H9 (cell line): ENCODE data around the gene WDR20. TPM values are rescaled to one million over a fixed set of nuclear protein-coding genes. Genes with fewer than 3 reads are reported as not detected.
A peak's percentile ranks its signal among the peaks of the same experiment; 100 is the strongest.

ENCODE experiments used
- DNase-seq: peaks from one replicate; pipeline ENCODE4 v3.0.0-alpha.2; 2017
- H2AFZ ChIP-seq: one replicate; pipeline ENCODE4 v1.6.1; 2013; ENCODE audit warnings: mild to moderate bottlenecking, low read length, control low read depth, moderate library complexity
- H2AK5ac ChIP-seq: 2 replicates; pipeline ENCODE4 v1.6.1; 2013; ENCODE audit warnings: low read length, control low read depth, mixed read lengths; ENCODE audit not compliant: insufficient read length
- H2BK120ac ChIP-seq: one replicate; pipeline ENCODE4 v1.6.1; 2013; ENCODE audit warnings: low read depth, mild to moderate bottlenecking, low read length, control low read depth, inconsistent platforms; ENCODE audit not compliant: poor library complexity, severe bottlenecking
- H2BK12ac ChIP-seq: 2 replicates; pipeline ENCODE4 v1.6.1; 2013; ENCODE audit warnings: low read length, control low read depth, mixed read lengths, low read depth; ENCODE audit not compliant: insufficient read length
- H2BK15ac ChIP-seq: 2 replicates; pipeline ENCODE4 v1.6.1; 2013; ENCODE audit warnings: low read depth, low read length, control low read depth
- H2BK20ac ChIP-seq: one replicate; pipeline ENCODE4 v1.6.1; 2013; ENCODE audit warnings: low read depth, mild to moderate bottlenecking, low read length, control low read depth, inconsistent platforms; ENCODE audit not compliant: poor library complexity, severe bottlenecking
- H2BK5ac ChIP-seq: 2 replicates; pipeline ENCODE4 v1.6.1; 2013; ENCODE audit warnings: low read length, control low read depth, mixed read lengths; ENCODE audit not compliant: insufficient read length
- H3K14ac ChIP-seq: 2 replicates; pipeline ENCODE4 v1.6.1; 2013; ENCODE audit warnings: low read length, control low read depth; ENCODE audit not compliant: insufficient read depth
- H3K18ac ChIP-seq: 2 replicates; pipeline ENCODE4 v1.6.1; 2013; ENCODE audit warnings: low read depth, mild to moderate bottlenecking, mixed read lengths, low read length, control low read depth; ENCODE audit not compliant: insufficient read length
- H3K23ac ChIP-seq: 2 replicates; pipeline ENCODE4 v1.6.1; 2013; ENCODE audit warnings: low read length, control low read depth, mixed read lengths, low read depth; ENCODE audit not compliant: insufficient read length
- H3K23me2 ChIP-seq: 2 replicates; pipeline ENCODE4 v1.6.1; 2013; ENCODE audit warnings: low read depth, mild to moderate bottlenecking, mixed read lengths, low read length, control low read depth; ENCODE audit not compliant: insufficient read length, poor library complexity, severe bottlenecking
- H3K27ac ChIP-seq: 2 replicates; pipeline ENCODE4 v1.5.1; 2013; ENCODE audit warnings: low read length, control low read depth, mixed read lengths, low read depth; ENCODE audit not compliant: insufficient read length
- H3K27me3 ChIP-seq: 2 replicates; pipeline ENCODE4 v1.6.1; 2013; ENCODE audit warnings: low read length, control low read depth, inconsistent platforms; ENCODE audit not compliant: insufficient read depth
- H3K4ac ChIP-seq: 2 replicates; pipeline ENCODE4 v1.6.1; 2013; ENCODE audit warnings: low read depth, mild to moderate bottlenecking, control low read depth, inconsistent platforms, low read length, moderate library complexity
- H3K4me1 ChIP-seq: 2 replicates; pipeline ENCODE4 v1.6.1; 2013; ENCODE audit warnings: low read length, control low read depth, inconsistent platforms; ENCODE audit not compliant: insufficient read depth
- H3K4me2 ChIP-seq: 2 replicates; pipeline ENCODE4 v1.6.1; 2013; ENCODE audit warnings: low read length, control low read depth, mixed read lengths; ENCODE audit not compliant: insufficient read length, insufficient read depth
- H3K56ac ChIP-seq: 2 replicates; pipeline ENCODE4 v1.6.1; 2013; ENCODE audit warnings: low read depth, mild to moderate bottlenecking, mixed read lengths, low read length, control low read depth; ENCODE audit not compliant: insufficient read length
- H3K79me1 ChIP-seq: 2 replicates; pipeline ENCODE4 v1.6.1; 2013; ENCODE audit warnings: low read depth, mild to moderate bottlenecking, moderate library complexity, low read length, control low read depth, inconsistent platforms; ENCODE audit not compliant: insufficient read depth, poor library complexity, severe bottlenecking
- H3K79me2 ChIP-seq: 2 replicates; pipeline ENCODE4 v1.6.1; 2013; ENCODE audit warnings: low read length, control low read depth, inconsistent platforms; ENCODE audit not compliant: insufficient read depth
- H3K9ac ChIP-seq: 2 replicates; pipeline ENCODE4 v1.6.1; 2013; ENCODE audit warnings: low read length, control low read depth, mixed read lengths; ENCODE audit not compliant: insufficient read length; ENCODE audit errors: extremely low read depth
- H3K9me3 ChIP-seq: one replicate; pipeline ENCODE4 v1.6.1; 2013; ENCODE audit warnings: low read depth, low read length, inconsistent platforms; ENCODE audit not compliant: control insufficient read depth
- H3T11ph ChIP-seq: one replicate; pipeline ENCODE4 v1.6.1; 2013; ENCODE audit warnings: mild to moderate bottlenecking, low read length, control low read depth, inconsistent platforms
- H4K20me1 ChIP-seq: one replicate; pipeline ENCODE4 v1.6.1; 2013; ENCODE audit not compliant: control insufficient read depth, insufficient read length, insufficient read depth
- H4K5ac ChIP-seq: 2 replicates; pipeline ENCODE4 v1.6.1; 2013; ENCODE audit warnings: low read depth, mild to moderate bottlenecking, mixed read lengths, low read length, control low read depth; ENCODE audit not compliant: insufficient read length
- H4K8ac ChIP-seq: replicated peaks from 2 replicates; pipeline ENCODE4 v1.6.1; 2013; ENCODE audit warnings: low read length, control low read depth, mixed read lengths, low read depth; ENCODE audit not compliant: insufficient read length
- H4K91ac ChIP-seq: 2 replicates; pipeline ENCODE4 v1.6.1; 2013; ENCODE audit warnings: low read depth, mild to moderate bottlenecking, moderate library complexity, mixed read lengths, low read length, control low read depth; ENCODE audit not compliant: insufficient read length
- H3K27ac Mint-ChIP-seq, 3 experiments: 2 replicates in 2 of 3; 3 replicates in 1 of 3; pipeline ENCODE4 v1.8.0; 2020 to 2021; ENCODE audit warnings: mixed read lengths in 3 of 3, mild to moderate bottlenecking in 1 of 3, moderate library complexity in 1 of 3
- H3K27me3 Mint-ChIP-seq: 2 replicates; pipeline ENCODE4 v1.8.0; 2021; ENCODE audit warnings: low read depth, mild to moderate bottlenecking, moderate library complexity, mixed read lengths
- H3K36me3 Mint-ChIP-seq, 3 experiments: 2 replicates in 2 of 3; 3 replicates in 1 of 3; pipeline ENCODE4 v1.8.0; 2020 to 2021; ENCODE audit warnings: low read depth in 3 of 3, mixed read lengths in 3 of 3; ENCODE audit not compliant: insufficient read depth in 1 of 3
- H3K4me1 Mint-ChIP-seq, 2 experiments: 2 replicates each; pipeline ENCODE4 v1.8.0; 2020; ENCODE audit warnings: mixed read lengths in 2 of 2
- H3K4me3 Mint-ChIP-seq, 2 experiments: 2 replicates in 1 of 2; 3 replicates in 1 of 2; pipeline ENCODE4 v1.8.0; 2020 to 2021; ENCODE audit warnings: mild to moderate bottlenecking in 2 of 2, mixed read lengths in 2 of 2, moderate library complexity in 1 of 2
- H3K9me3 Mint-ChIP-seq, 2 experiments: 2 replicates in 1 of 2; 3 replicates in 1 of 2; pipeline ENCODE4 v1.8.0; 2020; ENCODE audit warnings: mild to moderate bottlenecking in 2 of 2, mixed read lengths in 2 of 2, moderate library complexity in 1 of 2
- CTCF ChIP-seq: fragments of 200-600 bp; sonication (generic); conservative IDR thresholded peaks from 3 replicates; pipeline ENCODE4 v1.8.0; 2021; ENCODE audit warnings: antibody characterized with exemption, mild to moderate bottlenecking
- WGBS: extraction: QIAGEN DNeasy Blood & Tissue Kit; methylation state at CpG from one replicate; pipeline ENCODE4 v1.1.7; 2013; ENCODE audit warnings: missing lambda C conversion rate, low lambda C conversion rate, mixed read lengths; ENCODE audit not compliant: insufficient read length; ENCODE audit errors: extremely low coverage; 5-methylcytosine and 5-hydroxymethylcytosine counted together
- total RNA-seq: library from RNA; stranded (reverse); gene quantifications from 2 replicates; pipeline ENCODE4 v1.2.1, GENCODE V29; 2021

The WDR20 gene
- total RNA-seq, 1 experiment from 2014 or later: 31.6 TPM

- TF ChIP-seq CTCF: no peak
- Histone ChIP-seq H3K27me3 (no peaks in the 10 kb centered on the region), H2AK5ac (no peak overlapping the region), H3K18ac (no peak overlapping the region), H4K20me1 (no peaks in the 10 kb centered on the region), H3K23ac (no peak overlapping the region), H2BK20ac (no peak overlapping the region), H3K79me2 (no peaks in the 10 kb centered on the region; the same call in 1 of the 2 replicates), H3T11ph (no peak overlapping the region), H3K23me2 (no peaks in the 10 kb centered on the region), H4K91ac (no peak overlapping the region), H3K4ac (no peak overlapping the region), H4K8ac (no peak overlapping the region), H3K4me1 (no peaks in the 10 kb centered on the region), H3K14ac (no peak overlapping the region), H3K27ac (no peak overlapping the region), H2BK15ac (no peak overlapping the region), H3K9me3 (no peaks in the 10 kb centered on the region), H2AFZ (no peak overlapping the region), H3K4me2 (no peak overlapping the region), H2BK5ac (no peak overlapping the region), H4K5ac (no peak overlapping the region), H3K56ac (no peak overlapping the region), H3K9ac (no peak overlapping the region), H2BK120ac (no peak overlapping the region), H2BK12ac (no peak overlapping the region), H3K79me1 (no peaks in the 10 kb centered on the region)
- peaks cover 7 to 9% of the 10 kb centered on the region in 2 experiments for H3K4me1 Mint-ChIP-seq
- no peak for DNase-seq
- H3K27ac Mint-ChIP-seq: peak overlapping the region; percentile 47 to 86 (median 82); a peak in 4 of 7 replicates
- no peak overlapping the region for H3K4me3 Mint-ChIP-seq
- no peaks in the 10 kb centered on the region for H3K27me3 Mint-ChIP-seq
- H3K9me3 Mint-ChIP-seq: no peaks in the 10 kb centered on the region; a peak in 1 of 5 replicates
- no CpG with 5 or more reads among the region's 4 CpGs for whole genome bisulfite sequencing
- H3K36me3 Mint-ChIP-seq: peaks cover 10 to 52% (median 36%) of the 10 kb centered on the region in 3 experiments
Measured at GRCh38 chr14:102201776-102202175, 62.1 kb downstream of the WDR20 start.
